H9 (cell line): ENCODE results near the gene NUP37. TPM values are rescaled to one million over a fixed set of nuclear protein-coding genes. Genes with fewer than 3 reads are reported as not detected.

Source experiments
- DNase-seq: peaks from one replicate; pipeline ENCODE4 v3.0.0-alpha.2; 2017
- H2AFZ ChIP-seq: one replicate; pipeline ENCODE4 v1.6.1; 2013; ENCODE audit warnings: mild to moderate bottlenecking, low read length, control low read depth, moderate library complexity
- H2AK5ac ChIP-seq: 2 replicates; pipeline ENCODE4 v1.6.1; 2013; ENCODE audit warnings: low read length, control low read depth, mixed read lengths; ENCODE audit not compliant: insufficient read length
- H2BK120ac ChIP-seq: one replicate; pipeline ENCODE4 v1.6.1; 2013; ENCODE audit warnings: low read depth, mild to moderate bottlenecking, low read length, control low read depth, inconsistent platforms; ENCODE audit not compliant: poor library complexity, severe bottlenecking
- H2BK12ac ChIP-seq: 2 replicates; pipeline ENCODE4 v1.6.1; 2013; ENCODE audit warnings: low read length, control low read depth, mixed read lengths, low read depth; ENCODE audit not compliant: insufficient read length
- H2BK15ac ChIP-seq: 2 replicates; pipeline ENCODE4 v1.6.1; 2013; ENCODE audit warnings: low read depth, low read length, control low read depth
- H2BK20ac ChIP-seq: one replicate; pipeline ENCODE4 v1.6.1; 2013; ENCODE audit warnings: low read depth, mild to moderate bottlenecking, low read length, control low read depth, inconsistent platforms; ENCODE audit not compliant: poor library complexity, severe bottlenecking
- H2BK5ac ChIP-seq: 2 replicates; pipeline ENCODE4 v1.6.1; 2013; ENCODE audit warnings: low read length, control low read depth, mixed read lengths; ENCODE audit not compliant: insufficient read length
- H3K14ac ChIP-seq: 2 replicates; pipeline ENCODE4 v1.6.1; 2013; ENCODE audit warnings: low read length, control low read depth; ENCODE audit not compliant: insufficient read depth
- H3K18ac ChIP-seq: 2 replicates; pipeline ENCODE4 v1.6.1; 2013; ENCODE audit warnings: low read depth, mild to moderate bottlenecking, mixed read lengths, low read length, control low read depth; ENCODE audit not compliant: insufficient read length
- H3K23ac ChIP-seq: 2 replicates; pipeline ENCODE4 v1.6.1; 2013; ENCODE audit warnings: low read length, control low read depth, mixed read lengths, low read depth; ENCODE audit not compliant: insufficient read length
- H3K23me2 ChIP-seq: 2 replicates; pipeline ENCODE4 v1.6.1; 2013; ENCODE audit warnings: low read depth, mild to moderate bottlenecking, mixed read lengths, low read length, control low read depth; ENCODE audit not compliant: insufficient read length, poor library complexity, severe bottlenecking
- H3K27ac ChIP-seq: 2 replicates; pipeline ENCODE4 v1.5.1; 2013; ENCODE audit warnings: low read length, control low read depth, mixed read lengths, low read depth; ENCODE audit not compliant: insufficient read length
- H3K27me3 ChIP-seq: 2 replicates; pipeline ENCODE4 v1.6.1; 2013; ENCODE audit warnings: low read length, control low read depth, inconsistent platforms; ENCODE audit not compliant: insufficient read depth
- H3K4ac ChIP-seq: 2 replicates; pipeline ENCODE4 v1.6.1; 2013; ENCODE audit warnings: low read depth, mild to moderate bottlenecking, control low read depth, inconsistent platforms, low read length, moderate library complexity
- H3K4me1 ChIP-seq: 2 replicates; pipeline ENCODE4 v1.6.1; 2013; ENCODE audit warnings: low read length, control low read depth, inconsistent platforms; ENCODE audit not compliant: insufficient read depth
- H3K4me2 ChIP-seq: 2 replicates; pipeline ENCODE4 v1.6.1; 2013; ENCODE audit warnings: low read length, control low read depth, mixed read lengths; ENCODE audit not compliant: insufficient read length, insufficient read depth
- H3K56ac ChIP-seq: 2 replicates; pipeline ENCODE4 v1.6.1; 2013; ENCODE audit warnings: low read depth, mild to moderate bottlenecking, mixed read lengths, low read length, control low read depth; ENCODE audit not compliant: insufficient read length
- H3K79me1 ChIP-seq: 2 replicates; pipeline ENCODE4 v1.6.1; 2013; ENCODE audit warnings: low read depth, mild to moderate bottlenecking, moderate library complexity, low read length, control low read depth, inconsistent platforms; ENCODE audit not compliant: insufficient read depth, poor library complexity, severe bottlenecking
- H3K79me2 ChIP-seq: 2 replicates; pipeline ENCODE4 v1.6.1; 2013; ENCODE audit warnings: low read length, control low read depth, inconsistent platforms; ENCODE audit not compliant: insufficient read depth
- H3K9ac ChIP-seq: 2 replicates; pipeline ENCODE4 v1.6.1; 2013; ENCODE audit warnings: low read length, control low read depth, mixed read lengths; ENCODE audit not compliant: insufficient read length; ENCODE audit errors: extremely low read depth
- H3K9me3 ChIP-seq: one replicate; pipeline ENCODE4 v1.6.1; 2013; ENCODE audit warnings: low read depth, low read length, inconsistent platforms; ENCODE audit not compliant: control insufficient read depth
- H3T11ph ChIP-seq: one replicate; pipeline ENCODE4 v1.6.1; 2013; ENCODE audit warnings: mild to moderate bottlenecking, low read length, control low read depth, inconsistent platforms
- H4K20me1 ChIP-seq: one replicate; pipeline ENCODE4 v1.6.1; 2013; ENCODE audit not compliant: control insufficient read depth, insufficient read length, insufficient read depth
- H4K5ac ChIP-seq: 2 replicates; pipeline ENCODE4 v1.6.1; 2013; ENCODE audit warnings: low read depth, mild to moderate bottlenecking, mixed read lengths, low read length, control low read depth; ENCODE audit not compliant: insufficient read length
- H4K8ac ChIP-seq: replicated peaks from 2 replicates; pipeline ENCODE4 v1.6.1; 2013; ENCODE audit warnings: low read length, control low read depth, mixed read lengths, low read depth; ENCODE audit not compliant: insufficient read length
- H4K91ac ChIP-seq: 2 replicates; pipeline ENCODE4 v1.6.1; 2013; ENCODE audit warnings: low read depth, mild to moderate bottlenecking, moderate library complexity, mixed read lengths, low read length, control low read depth; ENCODE audit not compliant: insufficient read length
- H3K27ac Mint-ChIP-seq, 3 experiments: 2 replicates in 2 of 3; 3 replicates in 1 of 3; pipeline ENCODE4 v1.8.0; 2020 to 2021; ENCODE audit warnings: mixed read lengths in 3 of 3, mild to moderate bottlenecking in 1 of 3, moderate library complexity in 1 of 3
- H3K27me3 Mint-ChIP-seq: 2 replicates; pipeline ENCODE4 v1.8.0; 2021; ENCODE audit warnings: low read depth, mild to moderate bottlenecking, moderate library complexity, mixed read lengths
- H3K36me3 Mint-ChIP-seq, 3 experiments: 2 replicates in 2 of 3; 3 replicates in 1 of 3; pipeline ENCODE4 v1.8.0; 2020 to 2021; ENCODE audit warnings: low read depth in 3 of 3, mixed read lengths in 3 of 3; ENCODE audit not compliant: insufficient read depth in 1 of 3
- H3K4me1 Mint-ChIP-seq, 2 experiments: 2 replicates each; pipeline ENCODE4 v1.8.0; 2020; ENCODE audit warnings: mixed read lengths in 2 of 2
- H3K4me3 Mint-ChIP-seq, 2 experiments: 2 replicates in 1 of 2; 3 replicates in 1 of 2; pipeline ENCODE4 v1.8.0; 2020 to 2021; ENCODE audit warnings: mild to moderate bottlenecking in 2 of 2, mixed read lengths in 2 of 2, moderate library complexity in 1 of 2
- H3K9me3 Mint-ChIP-seq, 2 experiments: 2 replicates in 1 of 2; 3 replicates in 1 of 2; pipeline ENCODE4 v1.8.0; 2020; ENCODE audit warnings: mild to moderate bottlenecking in 2 of 2, mixed read lengths in 2 of 2, moderate library complexity in 1 of 2
- total RNA-seq: library from RNA; stranded (reverse); gene quantifications from 2 replicates; pipeline ENCODE4 v1.2.1, GENCODE V29; 2021
- TF ChIP-seq, protein P1 (sequence below): fragments of 200-600 bp; sonication (generic); conservative IDR thresholded peaks from 3 replicates; pipeline ENCODE4 v1.8.0; 2021; ENCODE audit warnings: antibody characterized with exemption, mild to moderate bottlenecking

NUP37 gene
- total RNA-seq, 1 experiment from 2014 or later, result 62.5 TPM

DNA sequence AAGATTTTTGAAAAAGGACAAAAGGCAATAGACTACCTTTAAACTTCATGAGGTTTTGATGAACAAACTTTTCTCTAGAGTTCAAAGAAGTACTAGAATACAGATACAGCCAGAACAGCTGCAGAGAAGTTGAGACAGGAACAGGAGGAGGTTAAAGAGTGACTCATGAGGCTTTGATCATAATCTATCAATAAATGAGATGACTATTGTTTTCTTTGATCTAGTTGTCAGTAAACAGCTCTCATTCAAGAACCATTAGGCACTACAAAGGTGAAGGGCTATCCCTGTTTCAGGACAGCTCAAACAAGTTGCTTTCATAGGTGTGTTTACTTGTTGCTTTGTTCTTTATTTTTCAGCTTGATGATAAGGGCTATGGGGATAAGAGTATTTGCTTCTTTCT, 60.6 kb downstream of the NUP37 start:
- H2BK120ac ChIP-seq, result no peak overlapping the region
- H3K27ac ChIP-seq, result no peak overlapping the region
- H4K8ac ChIP-seq, result no peak overlapping the region
- no peaks in the 10 kb centered on the region for H3K79me1 ChIP-seq
- H3K56ac ChIP-seq, result no peak overlapping the region
- no peaks in the 10 kb centered on the region for H3K9me3 Mint-ChIP-seq
- no peak overlapping the region for H4K91ac ChIP-seq
- H3K23me2 ChIP-seq, result no peaks in the 10 kb centered on the region
- H4K5ac ChIP-seq, result no peak overlapping the region
- no peaks in the 10 kb centered on the region for H4K20me1 ChIP-seq
- no peak overlapping the region for H2BK15ac ChIP-seq
- no peak overlapping the region for H2AFZ ChIP-seq
- no peak for DNase-seq
- no peak overlapping the region for H3T11ph ChIP-seq
- H2AK5ac ChIP-seq, result no peak overlapping the region
- H3K9me3 ChIP-seq, result no peaks in the 10 kb centered on the region
- no peak overlapping the region for H3K18ac ChIP-seq
- no peak overlapping the region for H3K27ac Mint-ChIP-seq
- no peaks in the 10 kb centered on the region for H3K36me3 Mint-ChIP-seq
- H3K4me1 ChIP-seq, result no peaks in the 10 kb centered on the region
- H3K4me3 Mint-ChIP-seq, result no peak overlapping the region
- TF ChIP-seq, protein P1, sequence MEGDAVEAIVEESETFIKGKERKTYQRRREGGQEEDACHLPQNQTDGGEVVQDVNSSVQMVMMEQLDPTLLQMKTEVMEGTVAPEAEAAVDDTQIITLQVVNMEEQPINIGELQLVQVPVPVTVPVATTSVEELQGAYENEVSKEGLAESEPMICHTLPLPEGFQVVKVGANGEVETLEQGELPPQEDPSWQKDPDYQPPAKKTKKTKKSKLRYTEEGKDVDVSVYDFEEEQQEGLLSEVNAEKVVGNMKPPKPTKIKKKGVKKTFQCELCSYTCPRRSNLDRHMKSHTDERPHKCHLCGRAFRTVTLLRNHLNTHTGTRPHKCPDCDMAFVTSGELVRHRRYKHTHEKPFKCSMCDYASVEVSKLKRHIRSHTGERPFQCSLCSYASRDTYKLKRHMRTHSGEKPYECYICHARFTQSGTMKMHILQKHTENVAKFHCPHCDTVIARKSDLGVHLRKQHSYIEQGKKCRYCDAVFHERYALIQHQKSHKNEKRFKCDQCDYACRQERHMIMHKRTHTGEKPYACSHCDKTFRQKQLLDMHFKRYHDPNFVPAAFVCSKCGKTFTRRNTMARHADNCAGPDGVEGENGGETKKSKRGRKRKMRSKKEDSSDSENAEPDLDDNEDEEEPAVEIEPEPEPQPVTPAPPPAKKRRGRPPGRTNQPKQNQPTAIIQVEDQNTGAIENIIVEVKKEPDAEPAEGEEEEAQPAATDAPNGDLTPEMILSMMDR, result no peak
- H2BK5ac ChIP-seq, result no peak overlapping the region
- H2BK12ac ChIP-seq, result no peak overlapping the region
- H3K27me3 ChIP-seq, result no peaks in the 10 kb centered on the region
- no peaks in the 10 kb centered on the region for H3K27me3 Mint-ChIP-seq
- H3K4me1 Mint-ChIP-seq, result peaks cover 6 to 8% of the 10 kb centered on the region in 2 experiments; a peak in 3 of 4 replicates
- H3K14ac ChIP-seq, result no peak overlapping the region
- H3K4ac ChIP-seq, result no peak overlapping the region
- H3K4me2 ChIP-seq, result no peak overlapping the region
- no peak overlapping the region for H3K23ac ChIP-seq
- H3K9ac ChIP-seq, result no peak overlapping the region
- H3K79me2 ChIP-seq, result no peaks in the 10 kb centered on the region
- no peak overlapping the region for H2BK20ac ChIP-seq
